GM12878 (cell line): ENCODE measurements around the gene NHSL1. TPM values are rescaled to one million over a fixed set of nuclear protein-coding genes. Genes with fewer than 3 reads are reported as not detected.

ENCODE experiments used
- ATAC-seq: fragments of 200-7000 bp; cut with Tn5 transposase; 3 replicates; pipeline ENCODE4 v1.9.1; 2020; ENCODE audit warnings: mild to moderate bottlenecking, moderate library complexity
- BruUV-seq: library from RNA; stranded (reverse); fragments of 400-500 nt; replicated peaks from 2 replicates; lab custom pipeline; 2021; lab: Mats Ljungman, UMichigan
- CTCF ChIA-PET: fragments of 300-600 bp; sonication (Branson Sonifier 250); formaldehyde crosslinking; extraction: SDS; loops from one replicate; lab custom pipeline; 2021; ENCODE audit warnings: inconsistent platforms; lab: Yijun Ruan, JAX
- POLR2A ChIA-PET: fragments of 350-600 bp; formaldehyde crosslinking; extraction: SDS; loops from one replicate; lab custom pipeline; 2021; ENCODE audit warnings: inconsistent platforms; lab: Charles Lee
- RAD21 ChIA-PET: fragments of 300-600 bp; sonication (Branson Sonifier 250); formaldehyde crosslinking; loops from one replicate; lab custom pipeline; 2023; ENCODE audit warnings: antibody characterized with exemption; ENCODE audit not compliant: unreplicated experiment; lab: Charles Lee
- SMC1A ChIA-PET: fragments of 300-600 bp; sonication (Branson Sonifier 250); formaldehyde crosslinking; loops from one replicate; lab custom pipeline; 2023; ENCODE audit not compliant: unreplicated experiment, uncharacterized antibody; lab: Charles Lee
- DNase-seq: peaks from one replicate; pipeline ENCODE4 v3.0.0-alpha.2; 2011; ENCODE audit warnings: low read depth, low spot score
- FAIRE-seq: peaks from 3 replicates; lab custom pipeline; 2011; peaks lifted over from hg19 to GRCh38; lab: Jason Lieb, UNC
- H2AFZ ChIP-seq: 2 replicates; pipeline ENCODE4 v1.6.0; 2011; ENCODE audit warnings: low read depth, low read length, control low read depth; ENCODE audit not compliant: control insufficient read depth
- H3K27ac ChIP-seq: 2 replicates; pipeline ENCODE4 v1.5.1; 2011; ENCODE audit warnings: control low read depth; ENCODE audit not compliant: control insufficient read depth, insufficient read depth
- H3K27me3 ChIP-seq, 2 experiments: replicated peaks in 1 of 2; 2 replicates each; pipeline versions ENCODE4 v1.6.0 to v1.6.1; 2011; ENCODE audit warnings: low read length in 1 of 2; ENCODE audit not compliant: control insufficient read depth in 2 of 2, insufficient read depth in 2 of 2
- H3K36me3 ChIP-seq, 2 experiments: 2 replicates each; pipeline ENCODE4 v1.5.1; 2011; ENCODE audit warnings: low read length in 1 of 2; ENCODE audit not compliant: control insufficient read depth in 2 of 2, insufficient read depth in 2 of 2
- H3K4me1 ChIP-seq: 2 replicates; pipeline ENCODE4 v1.6.1; 2011; ENCODE audit warnings: mild to moderate bottlenecking, low read length, moderate library complexity, mixed read lengths; ENCODE audit not compliant: control insufficient read depth, insufficient read depth
- H3K4me2 ChIP-seq: 2 replicates; pipeline ENCODE4 v1.6.0; 2011; ENCODE audit warnings: control low read depth; ENCODE audit not compliant: control insufficient read depth, insufficient read depth
- H3K4me3 ChIP-seq: fragments of 200-600 bp; sonication (generic); 2 replicates; pipeline ENCODE4 v1.5.1; 2016
- H3K79me2 ChIP-seq: 2 replicates; pipeline ENCODE4 v1.6.0; 2011; ENCODE audit warnings: low read length; ENCODE audit not compliant: control insufficient read depth, insufficient read depth
- H3K9ac ChIP-seq: 2 replicates; pipeline ENCODE4 v1.8.0; 2011; ENCODE audit warnings: low read length, control low read depth, mixed read lengths; ENCODE audit not compliant: control insufficient read depth, insufficient read depth
- H3K9me3 ChIP-seq: replicated peaks from 3 replicates; pipeline ENCODE4 v1.5.1; 2011; ENCODE audit warnings: mild to moderate bottlenecking, low read length; ENCODE audit not compliant: control insufficient read depth, insufficient read depth
- H4K20me1 ChIP-seq: 2 replicates; pipeline ENCODE4 v1.6.0; 2011; ENCODE audit not compliant: control insufficient read depth, insufficient read depth
- CBX3 ChIP-seq: fragments of 200-600 bp; sonication (generic); IDR thresholded peaks from 2 replicates; pipeline ENCODE4 v1.6.1; 2016; ENCODE audit warnings: low read depth, borderline replicate concordance
- RUNX3 ChIP-seq: IDR thresholded peaks from 2 replicates; pipeline ENCODE4 v1.6.1; 2012; ENCODE audit warnings: low read length, inconsistent platforms
- WGBS: methylation state at CpG from one replicate; pipeline ENCODE4 v1.1.6; 2016; ENCODE audit warnings: low lambda C conversion rate; ENCODE audit not compliant: insufficient replicate concordance, insufficient coverage; ENCODE audit errors: missing lambda C conversion rate; 5-methylcytosine and 5-hydroxymethylcytosine counted together
- in situ Hi-C: fragments of 300-500 bp; cut with MboI; formaldehyde crosslinking; loops from 9 replicates; pipeline ENCODE4 v1.14.3; 2018; ENCODE audit warnings: mixed read lengths
- intact Hi-C: fragments of 100-400 bp; cut with micrococcal nuclease; formaldehyde crosslinking; loops from one replicate; pipeline ENCODE4 v1.14.2; 2022; ENCODE audit not compliant: unreplicated experiment
- polyA plus RNA-seq, 11 experiments: library from polyadenylated mRNA; depleted of rRNA in 4 of 11; unstranded in 6 of 11; stranded (reverse) in 5 of 11; fragments of >200 nt; fragmentation: Nextera tagmentation in 4 of 11; fragmentation: Illumina TruSeq in 1 of 11; extraction: Ambion mirVana in 4 of 11; extraction: Trizol in 1 of 11; gene quantifications; 1 replicate in 1 of 11; 2 replicates in 10 of 11; pipeline versions ENCODE4 v1.2.1 to v1.2.3, GENCODE V29; 2011 to 2016; ENCODE audit warnings: inconsistent platforms in 2 of 11, missing spikeins in 2 of 11, low read depth in 1 of 11
- total RNA-seq, 4 experiments: library from RNA; depleted of rRNA in 3 of 4; stranded (reverse); fragments of >200 nt in 3 of 4; fragmentation: Illumina TruSeq in 1 of 4; extraction: Trizol in 1 of 4; gene quantifications; 2 replicates each; pipeline versions ENCODE4 v1.2.1 to v1.2.3, GENCODE V29; 2013 to 2021
- TF ChIP-seq, protein P1 (sequence below): fragments of 450-650 bp; conservative IDR thresholded peaks from 2 replicates; pipeline ENCODE4 v1.6.1; 2017; ENCODE audit warnings: mild to moderate bottlenecking, moderate library complexity
- TF ChIP-seq, protein P2 (sequence below): IDR thresholded peaks from 2 replicates; pipeline ENCODE4 v1.6.1; 2011; ENCODE audit warnings: low read depth, low read length, improper control_type of control experiment, borderline replicate concordance

NHSL1 gene
- total and polyA plus RNA-seq, 10 of the 15 experiments (the other 5 are each of a cell fraction or from before 2014, with no cell fraction given), result 0.26 to 14.1 (median 0.90) TPM

DNA sequence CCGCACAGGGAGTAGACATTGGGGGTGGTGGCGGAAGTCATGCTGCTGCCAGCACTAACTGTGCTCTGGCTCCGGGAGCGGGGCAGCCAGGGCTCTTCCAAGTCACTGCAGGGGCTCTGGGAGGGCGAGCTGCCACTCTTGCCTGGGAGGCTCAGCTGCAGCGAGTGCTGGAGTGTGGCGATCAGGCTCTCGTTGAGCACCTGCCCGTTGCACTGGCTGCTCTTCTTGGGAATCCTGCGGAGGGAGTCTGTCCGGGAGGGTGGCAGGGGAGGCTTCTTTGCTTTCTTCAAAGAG is 67.3 kb downstream of the NHSL1 start:
- TF ChIP-seq RUNX3 (no peak), CBX3 (no peak)
- TF ChIP-seq, protein P1, sequence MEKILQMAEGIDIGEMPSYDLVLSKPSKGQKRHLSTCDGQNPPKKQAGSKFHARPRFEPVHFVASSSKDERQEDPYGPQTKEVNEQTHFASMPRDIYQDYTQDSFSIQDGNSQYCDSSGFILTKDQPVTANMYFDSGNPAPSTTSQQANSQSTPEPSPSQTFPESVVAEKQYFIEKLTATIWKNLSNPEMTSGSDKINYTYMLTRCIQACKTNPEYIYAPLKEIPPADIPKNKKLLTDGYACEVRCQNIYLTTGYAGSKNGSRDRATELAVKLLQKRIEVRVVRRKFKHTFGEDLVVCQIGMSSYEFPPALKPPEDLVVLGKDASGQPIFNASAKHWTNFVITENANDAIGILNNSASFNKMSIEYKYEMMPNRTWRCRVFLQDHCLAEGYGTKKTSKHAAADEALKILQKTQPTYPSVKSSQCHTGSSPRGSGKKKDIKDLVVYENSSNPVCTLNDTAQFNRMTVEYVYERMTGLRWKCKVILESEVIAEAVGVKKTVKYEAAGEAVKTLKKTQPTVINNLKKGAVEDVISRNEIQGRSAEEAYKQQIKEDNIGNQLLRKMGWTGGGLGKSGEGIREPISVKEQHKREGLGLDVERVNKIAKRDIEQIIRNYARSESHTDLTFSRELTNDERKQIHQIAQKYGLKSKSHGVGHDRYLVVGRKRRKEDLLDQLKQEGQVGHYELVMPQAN, result no peak
- TF ChIP-seq, protein P2, sequence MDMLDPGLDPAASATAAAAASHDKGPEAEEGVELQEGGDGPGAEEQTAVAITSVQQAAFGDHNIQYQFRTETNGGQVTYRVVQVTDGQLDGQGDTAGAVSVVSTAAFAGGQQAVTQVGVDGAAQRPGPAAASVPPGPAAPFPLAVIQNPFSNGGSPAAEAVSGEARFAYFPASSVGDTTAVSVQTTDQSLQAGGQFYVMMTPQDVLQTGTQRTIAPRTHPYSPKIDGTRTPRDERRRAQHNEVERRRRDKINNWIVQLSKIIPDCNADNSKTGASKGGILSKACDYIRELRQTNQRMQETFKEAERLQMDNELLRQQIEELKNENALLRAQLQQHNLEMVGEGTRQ, result no peak
- ChIA-PET POLR2A (interaction anchor here (0.8 kb wide), 1 partner anchor 77 kb away, joined by 3 read pairs; no protein-coding TSS in a partner anchor), SMC1A (interaction anchor here (0.8 to 10.0 kb wide), 2 partner anchors 24 to 75 kb away, joined by 3 to 234 read pairs; no protein-coding TSS in a partner anchor), RAD21 (interaction anchor here (9.4 kb wide), 1 partner anchor 73 kb away, joined by 202 read pairs; the partner anchor contains the start of gene NHSL1), CTCF (interaction anchor here (17.0 kb wide), 1 partner anchor 76 kb away, joined by 387 read pairs; no protein-coding TSS in a partner anchor)
- no peaks in the 10 kb centered on the region for H3K79me2 ChIP-seq
- H3K9ac ChIP-seq, result no peak overlapping the region
- H3K4me3 ChIP-seq, result no peak overlapping the region
- no peaks in the 10 kb centered on the region for H3K27me3 ChIP-seq
- intact Hi-C loops (no loop called here), in situ Hi-C loops (loop anchor here (5.0 kb wide), 2 partner anchors 80 to 330 kb away; no protein-coding TSS in a partner anchor)
- H4K20me1 ChIP-seq, result no peaks in the 10 kb centered on the region
- BruUV-seq, result no TSS peak
- FAIRE-seq, result no peak
- 56% methylated on average over 11 of the region's 11 CpGs for WGBS
- H3K27ac ChIP-seq, result no peak overlapping the region
- ATAC-seq, result no peak
- no peaks in the 10 kb centered on the region for H3K4me1 ChIP-seq
- H2AFZ ChIP-seq, result no peak overlapping the region
- DNase-seq, result no peak
- no peak overlapping the region for H3K4me2 ChIP-seq
- peaks cover 0 to 9% of the 10 kb centered on the region in 2 experiments; a peak in 2 of 4 replicates for H3K36me3 ChIP-seq
- H3K9me3 ChIP-seq, result no peaks in the 10 kb centered on the region
